ENCODE data around the gene ANAPC15. TPM values are rescaled to one million over a fixed set of nuclear protein-coding genes. Genes with fewer than 3 reads are reported as not detected.

Gene ANAPC15
- total and polyA plus RNA-seq, 4 donors: 8.4 to 22.4 (median 15.0) TPM

DNA sequence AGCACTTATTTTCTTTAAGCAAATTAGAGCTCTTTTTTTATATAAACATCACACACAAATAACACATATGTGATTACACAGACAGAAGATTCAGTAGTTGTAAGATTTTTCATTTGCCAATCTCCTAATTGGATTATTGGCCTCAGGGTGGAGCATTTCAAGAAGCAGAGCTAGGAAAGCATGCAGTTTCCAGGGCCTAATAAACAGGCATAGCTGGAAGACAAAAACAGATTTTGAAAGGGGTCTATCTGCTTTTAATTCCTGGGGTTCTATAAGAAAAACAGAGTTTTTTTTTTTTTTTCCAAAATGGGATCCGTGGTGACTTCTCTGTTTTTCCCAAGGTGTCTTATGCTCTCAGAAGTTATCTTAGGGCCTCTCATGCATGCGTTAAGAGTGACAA is 15.4 kb upstream of the ANAPC15 start:
- Histone ChIP-seq H3K4me1 (ENCODE audit: control insufficient read depth in 4 of 4, insufficient read depth in 4 of 4, low read length in 3 of 4) (no peaks in the 10 kb centered on the region), H3K36me3 (ENCODE audit: control insufficient read depth in 4 of 4, insufficient read depth in 3 of 4, low read depth in 1 of 4, low read length in 3 of 4) (no peaks in the 10 kb centered on the region), H3K27me3 (ENCODE audit: control insufficient read depth in 4 of 4, insufficient read depth in 4 of 4, low read length in 3 of 4) (no peaks in the 10 kb centered on the region), H3K9ac (ENCODE audit: low read depth in 1 of 2, low read length in 2 of 2) (no peak overlapping the region), H3K4me3 (ENCODE audit: low read depth in 1 of 3, low read length in 3 of 3) (no peak overlapping the region), H3K9me3 (ENCODE audit: control insufficient read depth in 4 of 4, low read length in 3 of 4) (no peaks in the 10 kb centered on the region), H3K27ac (ENCODE audit: low read depth in 1 of 2, low read length in 2 of 2) (no peak overlapping the region)
- 59% methylated on average over 2 of the region's 2 CpGs for WGBS
- DNase-seq (ENCODE audit: low spot score): no peak
- TF ChIP-seq NR2F2 (IDR thresholded peaks at IDR 0.05) (no peak), HNF4G (IDR thresholded peaks at IDR 0.05) (no peak), YY1 (IDR thresholded peaks at IDR 0.05) (no peak), SP1 (IDR thresholded peaks at IDR 0.05) (no peak), JUND (IDR thresholded peaks at IDR 0.05) (no peak), REST (IDR thresholded peaks at IDR 0.05) (no peak), RAD21 (IDR thresholded peaks at IDR 0.05) (no peak), FOXA2 (IDR thresholded peaks at IDR 0.05) (no peak), ATF3 (IDR thresholded peaks at IDR 0.05) (no peak), HNF4A (conservative IDR thresholded peaks at IDR 0.05) (no peak), TAF1 (conservative IDR thresholded peaks at IDR 0.05) (no peak), GABPA (IDR thresholded peaks at IDR 0.05 in 1 of 2, conservative IDR thresholded peaks at IDR 0.05 in 1 of 2) (no peak), EGR1 (IDR thresholded peaks at IDR 0.05; ENCODE audit: low read depth in 2 of 2) (no peak), RXRA (IDR thresholded peaks at IDR 0.05) (no peak), ZBTB33 (IDR thresholded peaks at IDR 0.05) (no peak), FOXA1 (IDR thresholded peaks at IDR 0.05) (no peak), MAX (IDR thresholded peaks at IDR 0.05) (no peak)
- TF ChIP-seq, protein P1, sequence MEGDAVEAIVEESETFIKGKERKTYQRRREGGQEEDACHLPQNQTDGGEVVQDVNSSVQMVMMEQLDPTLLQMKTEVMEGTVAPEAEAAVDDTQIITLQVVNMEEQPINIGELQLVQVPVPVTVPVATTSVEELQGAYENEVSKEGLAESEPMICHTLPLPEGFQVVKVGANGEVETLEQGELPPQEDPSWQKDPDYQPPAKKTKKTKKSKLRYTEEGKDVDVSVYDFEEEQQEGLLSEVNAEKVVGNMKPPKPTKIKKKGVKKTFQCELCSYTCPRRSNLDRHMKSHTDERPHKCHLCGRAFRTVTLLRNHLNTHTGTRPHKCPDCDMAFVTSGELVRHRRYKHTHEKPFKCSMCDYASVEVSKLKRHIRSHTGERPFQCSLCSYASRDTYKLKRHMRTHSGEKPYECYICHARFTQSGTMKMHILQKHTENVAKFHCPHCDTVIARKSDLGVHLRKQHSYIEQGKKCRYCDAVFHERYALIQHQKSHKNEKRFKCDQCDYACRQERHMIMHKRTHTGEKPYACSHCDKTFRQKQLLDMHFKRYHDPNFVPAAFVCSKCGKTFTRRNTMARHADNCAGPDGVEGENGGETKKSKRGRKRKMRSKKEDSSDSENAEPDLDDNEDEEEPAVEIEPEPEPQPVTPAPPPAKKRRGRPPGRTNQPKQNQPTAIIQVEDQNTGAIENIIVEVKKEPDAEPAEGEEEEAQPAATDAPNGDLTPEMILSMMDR (IDR thresholded peaks at IDR 0.05; ENCODE audit: low read depth, low read length, missing input control): no peak

All from liver (tissue), 9 donors.